Ascending aorta (tissue), 2 donors: ENCODE results near the gene REV3L. TPM values are rescaled to one million over a fixed set of nuclear protein-coding genes. Genes with fewer than 3 reads are reported as not detected.

Source experiments
- DNase-seq, 2 donors: peaks; one replicate each; pipeline ENCODE4 v3.0.0-alpha.2; 2019; ENCODE audit warnings: low spot score in 2 of 2
- H3K27ac ChIP-seq, 2 donors: fragments of 200-600 bp; sonication (generic); one replicate each; pipeline ENCODE4 v1.5.1; 2016 to 2017; ENCODE audit warnings: mild to moderate bottlenecking in 1 of 2
- H3K27me3 ChIP-seq: fragments of 200-600 bp; sonication (generic); one replicate; pipeline ENCODE4 v1.5.1; 2017
- H3K36me3 ChIP-seq, 2 donors: fragments of 200-600 bp; sonication (generic); one replicate each; pipeline ENCODE4 v1.5.1; 2016
- H3K4me1 ChIP-seq, 2 donors: fragments of 200-600 bp; sonication (generic); one replicate each; pipeline ENCODE4 v1.5.1; 2016 to 2017; ENCODE audit warnings: mild to moderate bottlenecking in 1 of 2
- H3K4me3 ChIP-seq, 2 donors: fragments of 200-600 bp; sonication (generic); one replicate each; pipeline ENCODE4 v1.5.1; 2016 to 2017; ENCODE audit warnings: mild to moderate bottlenecking in 1 of 2
- H3K9me3 ChIP-seq, 2 donors: fragments of 200-600 bp; sonication (generic); one replicate each; pipeline ENCODE4 v1.5.1; 2016
- intact Hi-C: fragments of 100-400 bp; cut with DNase I; formaldehyde crosslinking; loops from one replicate; pipeline ENCODE4 v1.15.1; 2023
- total RNA-seq: library from RNA; depleted of rRNA; stranded (reverse); fragments of >200 nt; gene quantifications from one replicate; pipeline ENCODE4 v1.1.0, GENCODE V29; 2016
- TF ChIP-seq, protein P1 (sequence below), 3 experiments: fragments of 200-600 bp in 2 of 3; fragments of 450-650 bp in 1 of 3; sonication (generic) in 2 of 3; IDR thresholded peaks; one replicate each; pipeline ENCODE4 v1.5.1; 2016 to 2019; ENCODE audit warnings: antibody characterized with exemption in 3 of 3, mild to moderate bottlenecking in 1 of 3, moderate library complexity in 1 of 3

Gene REV3L
- total RNA-seq, 1 donor from 2014 or later: 91.5 TPM

GRCh38 chr6:111280445-111280955, 202.5 kb downstream of the REV3L start:
- H3K4me3 ChIP-seq: no peak overlapping the region
- peaks cover under 1 to 7% of the 10 kb centered on the region in 2 donors for H3K9me3 ChIP-seq
- no peak overlapping the region for H3K27ac ChIP-seq
- H3K27me3 ChIP-seq: no peaks in the 10 kb centered on the region
- intact Hi-C loops: no loop called here
- peaks cover 24 to 48% of the 10 kb centered on the region in 2 donors for H3K36me3 ChIP-seq
- DNase-seq: no peak
- H3K4me1 ChIP-seq: no peaks in the 10 kb centered on the region
- TF ChIP-seq, protein P1, sequence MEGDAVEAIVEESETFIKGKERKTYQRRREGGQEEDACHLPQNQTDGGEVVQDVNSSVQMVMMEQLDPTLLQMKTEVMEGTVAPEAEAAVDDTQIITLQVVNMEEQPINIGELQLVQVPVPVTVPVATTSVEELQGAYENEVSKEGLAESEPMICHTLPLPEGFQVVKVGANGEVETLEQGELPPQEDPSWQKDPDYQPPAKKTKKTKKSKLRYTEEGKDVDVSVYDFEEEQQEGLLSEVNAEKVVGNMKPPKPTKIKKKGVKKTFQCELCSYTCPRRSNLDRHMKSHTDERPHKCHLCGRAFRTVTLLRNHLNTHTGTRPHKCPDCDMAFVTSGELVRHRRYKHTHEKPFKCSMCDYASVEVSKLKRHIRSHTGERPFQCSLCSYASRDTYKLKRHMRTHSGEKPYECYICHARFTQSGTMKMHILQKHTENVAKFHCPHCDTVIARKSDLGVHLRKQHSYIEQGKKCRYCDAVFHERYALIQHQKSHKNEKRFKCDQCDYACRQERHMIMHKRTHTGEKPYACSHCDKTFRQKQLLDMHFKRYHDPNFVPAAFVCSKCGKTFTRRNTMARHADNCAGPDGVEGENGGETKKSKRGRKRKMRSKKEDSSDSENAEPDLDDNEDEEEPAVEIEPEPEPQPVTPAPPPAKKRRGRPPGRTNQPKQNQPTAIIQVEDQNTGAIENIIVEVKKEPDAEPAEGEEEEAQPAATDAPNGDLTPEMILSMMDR (IDR thresholded peaks at IDR 0.05): no peak

GRCh38 chr6:111278731-111279130, 204.3 kb downstream of the REV3L start:
- intact Hi-C loops: no loop called here
- Histone ChIP-seq H3K36me3 (peaks cover 34 to 65% of the 10 kb centered on the region in 2 donors), H3K4me3 (no peak overlapping the region), H3K4me1 (no peaks in the 10 kb centered on the region), H3K9me3 (peaks cover 16 to 22% of the 10 kb centered on the region in 2 donors), H3K27me3 (no peaks in the 10 kb centered on the region), H3K27ac (no peak overlapping the region)
- TF ChIP-seq, protein P1 (IDR thresholded peaks at IDR 0.05): no peak
- DNase-seq: no peak

DNA sequence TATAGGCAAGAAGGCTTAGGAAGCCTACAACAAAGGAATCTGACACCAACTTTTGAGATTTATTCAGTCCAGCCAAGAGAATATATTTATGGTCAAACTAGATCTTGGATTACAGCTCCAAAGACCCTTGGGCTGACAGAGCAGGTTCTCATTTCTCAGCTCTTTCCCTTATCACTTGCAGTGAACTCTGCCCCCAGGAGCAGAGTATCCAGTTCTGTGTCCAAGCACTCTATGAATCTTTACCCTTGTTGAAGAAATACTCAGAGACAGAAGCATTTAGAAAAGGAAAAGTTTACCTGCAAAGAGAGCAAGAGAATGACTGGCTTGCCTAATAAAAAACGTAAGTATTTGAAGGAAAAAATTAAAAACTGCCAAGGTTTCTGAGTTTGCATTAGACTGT, 205.2 kb downstream of the REV3L start:
- TF ChIP-seq, protein P1 (IDR thresholded peaks at IDR 0.05): no peak
- no peaks in the 10 kb centered on the region for H3K27me3 ChIP-seq
- H3K9me3 ChIP-seq: peaks cover 23 to 30% of the 10 kb centered on the region in 2 donors
- H3K4me1 ChIP-seq: no peaks in the 10 kb centered on the region
- H3K36me3 ChIP-seq: peaks cover 39 to 66% of the 10 kb centered on the region in 2 donors
- H3K27ac ChIP-seq: no peak overlapping the region
- no peak overlapping the region for H3K4me3 ChIP-seq
- intact Hi-C loops: no loop called here
- no peak for DNase-seq

DNA sequence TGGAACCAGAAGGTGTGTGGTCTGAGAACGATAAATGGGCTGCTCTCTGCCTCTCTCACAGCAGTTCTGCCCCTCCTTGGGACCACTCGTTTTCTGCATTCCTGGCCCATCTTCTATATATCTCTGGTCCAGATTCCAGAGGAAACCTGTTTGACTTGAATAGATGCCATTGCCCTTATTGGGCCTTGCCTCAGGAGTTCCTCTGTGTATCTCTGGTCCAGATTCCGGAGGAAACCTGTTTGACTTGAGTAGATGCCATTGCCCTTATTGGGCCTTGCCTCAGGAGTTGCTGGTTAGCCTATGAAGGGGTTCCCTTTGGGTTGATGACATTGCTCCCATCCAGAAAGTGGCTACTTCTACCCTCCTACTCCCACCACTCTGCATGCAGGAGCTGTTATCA, 206.3 kb downstream of the REV3L start:
- intact Hi-C loops: no loop called here
- H3K27ac ChIP-seq: no peak overlapping the region
- no peaks in the 10 kb centered on the region for H3K27me3 ChIP-seq
- H3K4me1 ChIP-seq: no peaks in the 10 kb centered on the region
- peaks cover 39 to 66% of the 10 kb centered on the region in 2 donors for H3K36me3 ChIP-seq
- H3K9me3 ChIP-seq: peaks cover 23 to 30% of the 10 kb centered on the region in 2 donors
- no peak for DNase-seq
- no peak overlapping the region for H3K4me3 ChIP-seq
- TF ChIP-seq, protein P1 (IDR thresholded peaks at IDR 0.05): no peak

DNA sequence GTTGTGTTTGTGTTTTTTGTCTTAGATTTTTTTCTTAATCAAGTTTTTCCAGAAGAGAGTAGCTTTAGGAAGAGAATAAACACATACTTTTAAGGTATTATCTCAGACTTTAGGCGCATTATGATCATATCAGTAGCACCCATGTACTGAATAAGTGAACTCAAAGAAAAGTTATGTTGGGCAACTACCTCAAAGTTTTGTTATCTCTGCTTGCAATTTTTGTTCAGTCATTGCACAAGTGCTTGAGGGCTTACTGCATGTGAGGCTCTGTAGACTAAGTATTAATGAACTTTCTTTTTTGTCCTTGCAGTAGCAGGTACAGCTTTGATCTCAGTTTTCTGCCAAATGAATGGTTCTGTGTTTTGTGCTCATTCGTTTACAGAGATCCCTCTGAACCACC, 206.7 kb downstream of the REV3L start:
- Histone ChIP-seq H3K4me1 (no peaks in the 10 kb centered on the region), H3K9me3 (peaks cover 23 to 30% of the 10 kb centered on the region in 2 donors), H3K4me3 (no peak overlapping the region), H3K36me3 (peaks cover 39 to 66% of the 10 kb centered on the region in 2 donors), H3K27ac (no peak overlapping the region), H3K27me3 (no peaks in the 10 kb centered on the region)
- DNase-seq: no peak
- TF ChIP-seq, protein P1 (IDR thresholded peaks at IDR 0.05): no peak
- intact Hi-C loops: no loop called here
